WTC11 (cell line): ENCODE measurements around the gene ABHD4. TPM values are rescaled to one million over a fixed set of nuclear protein-coding genes. Genes with fewer than 3 reads are reported as not detected.

Source experiments
- ATAC-seq: fragments of 200-7000 bp; cut with Tn5 transposase; 2 replicates; pipeline ENCODE4 v1.10.0; 2021; ENCODE audit warnings: mild to moderate bottlenecking, moderate library complexity
- CTCF ChIA-PET: fragments of 300-600 bp; sonication (Branson Sonifier 250); formaldehyde crosslinking; loops from one replicate; lab custom pipeline; 2021; ENCODE audit warnings: antibody characterized with exemption; lab: Charles Lee
- POLR2A ChIA-PET: fragments of 350-600 bp; sonication (Branson Sonifier 250); formaldehyde crosslinking; loops from one replicate; lab custom pipeline; 2021; ENCODE audit warnings: antibody characterized with exemption; lab: Charles Lee
- DNase-seq: peaks from one replicate; pipeline ENCODE4 v3.0.0; 2021; ENCODE audit warnings: low spot score
- H3K27ac Mint-ChIP-seq: 2 replicates; pipeline ENCODE4 v1.8.0; 2021; ENCODE audit warnings: mixed read lengths
- H3K27me3 Mint-ChIP-seq: 2 replicates; pipeline ENCODE4 v1.8.0; 2021; ENCODE audit warnings: low read depth, mild to moderate bottlenecking, moderate library complexity, mixed read lengths
- H3K36me3 Mint-ChIP-seq: 2 replicates; pipeline ENCODE4 v1.8.0; 2021; ENCODE audit warnings: mixed read lengths
- H3K4me1 Mint-ChIP-seq: 2 replicates; pipeline ENCODE4 v1.8.0; 2022; ENCODE audit warnings: mixed read lengths
- H3K4me3 Mint-ChIP-seq: 2 replicates; pipeline ENCODE4 v1.8.0; 2021; ENCODE audit warnings: mild to moderate bottlenecking, moderate library complexity, mixed read lengths
- H3K9me3 Mint-ChIP-seq: 2 replicates; pipeline ENCODE4 v1.8.0; 2021; ENCODE audit warnings: mixed read lengths
- CREM ChIP-seq: sonication (generic); formaldehyde crosslinking; IDR thresholded peaks from 2 replicates; pipeline ENCODE4 v1.8.1; 2022; ENCODE audit warnings: mild to moderate bottlenecking, missing genetic modification reagents, moderate library complexity
- ELF4 ChIP-seq: sonication (generic); formaldehyde crosslinking; IDR thresholded peaks from 2 replicates; pipeline ENCODE4 v1.8.1; 2022; ENCODE audit warnings: low read depth, mild to moderate bottlenecking, moderate library complexity, missing genetic modification reagents
- HMGXB4 ChIP-seq: sonication (generic); formaldehyde crosslinking; IDR thresholded peaks from 2 replicates; pipeline ENCODE4 v1.8.1; 2023; ENCODE audit warnings: mild to moderate bottlenecking, moderate library complexity, missing genetic modification reagents
- MXD4 ChIP-seq: fragments of 250-450 bp; sonication (Bioruptor Pico); IDR thresholded peaks from 2 replicates; pipeline ENCODE4 v1.8.0; 2021; ENCODE audit warnings: mild to moderate bottlenecking, moderate library complexity, borderline replicate concordance
- MYBL2 ChIP-seq: sonication (generic); formaldehyde crosslinking; IDR thresholded peaks from 2 replicates; pipeline ENCODE4 v1.8.1; 2023; ENCODE audit warnings: mild to moderate bottlenecking, moderate library complexity, missing genetic modification reagents
- RELA ChIP-seq: sonication (generic); formaldehyde crosslinking; IDR thresholded peaks from 2 replicates; pipeline ENCODE4 v1.8.1; 2022; ENCODE audit warnings: missing genetic modification reagents, mild to moderate bottlenecking, borderline replicate concordance
- SOX15 ChIP-seq: fragments of 250-450 bp; sonication (Bioruptor Pico); IDR thresholded peaks from 2 replicates; pipeline ENCODE4 v1.9.0; 2021; ENCODE audit warnings: mild to moderate bottlenecking
- TEAD4 ChIP-seq: sonication (generic); formaldehyde crosslinking; IDR thresholded peaks from 2 replicates; pipeline ENCODE4 v1.8.0; 2022; ENCODE audit warnings: mild to moderate bottlenecking, missing genetic modification reagents
- ZNF121 ChIP-seq: sonication (generic); formaldehyde crosslinking; IDR thresholded peaks from 2 replicates; pipeline ENCODE4 v1.8.0; 2023; ENCODE audit warnings: missing genetic modification reagents
- ZNF263 ChIP-seq: sonication (generic); formaldehyde crosslinking; IDR thresholded peaks from 2 replicates; pipeline ENCODE4 v1.8.1; 2022; ENCODE audit warnings: low read depth, mild to moderate bottlenecking, moderate library complexity, missing genetic modification reagents
- ZNF423 ChIP-seq: fragments of 250-450 bp; sonication (Bioruptor Pico); IDR thresholded peaks from 2 replicates; pipeline ENCODE4 v2.1.2; 2022; ENCODE audit warnings: mild to moderate bottlenecking, moderate library complexity
- total RNA-seq: library from RNA; stranded (reverse); gene quantifications from 3 replicates; pipeline ENCODE4 v1.2.3, GENCODE V29; 2021
- TF ChIP-seq, protein P1 (sequence below): sonication (generic); formaldehyde crosslinking; IDR thresholded peaks from 2 replicates; pipeline ENCODE4 v1.8.1; 2022; ENCODE audit warnings: mild to moderate bottlenecking, moderate library complexity, missing genetic modification reagents
- TF ChIP-seq, protein P2 (sequence below): sonication (generic); formaldehyde crosslinking; IDR thresholded peaks from 2 replicates; pipeline ENCODE4 v1.8.0; 2022; ENCODE audit warnings: mild to moderate bottlenecking, missing genetic modification reagents
- TF ChIP-seq, protein P3 (sequence below): sonication (generic); formaldehyde crosslinking; IDR thresholded peaks from 2 replicates; pipeline ENCODE4 v1.8.0; 2022; ENCODE audit warnings: mild to moderate bottlenecking, missing genetic modification reagents

The ABHD4 gene
- total RNA-seq, 1 experiment from 2014 or later = 33.9 TPM

DNA sequence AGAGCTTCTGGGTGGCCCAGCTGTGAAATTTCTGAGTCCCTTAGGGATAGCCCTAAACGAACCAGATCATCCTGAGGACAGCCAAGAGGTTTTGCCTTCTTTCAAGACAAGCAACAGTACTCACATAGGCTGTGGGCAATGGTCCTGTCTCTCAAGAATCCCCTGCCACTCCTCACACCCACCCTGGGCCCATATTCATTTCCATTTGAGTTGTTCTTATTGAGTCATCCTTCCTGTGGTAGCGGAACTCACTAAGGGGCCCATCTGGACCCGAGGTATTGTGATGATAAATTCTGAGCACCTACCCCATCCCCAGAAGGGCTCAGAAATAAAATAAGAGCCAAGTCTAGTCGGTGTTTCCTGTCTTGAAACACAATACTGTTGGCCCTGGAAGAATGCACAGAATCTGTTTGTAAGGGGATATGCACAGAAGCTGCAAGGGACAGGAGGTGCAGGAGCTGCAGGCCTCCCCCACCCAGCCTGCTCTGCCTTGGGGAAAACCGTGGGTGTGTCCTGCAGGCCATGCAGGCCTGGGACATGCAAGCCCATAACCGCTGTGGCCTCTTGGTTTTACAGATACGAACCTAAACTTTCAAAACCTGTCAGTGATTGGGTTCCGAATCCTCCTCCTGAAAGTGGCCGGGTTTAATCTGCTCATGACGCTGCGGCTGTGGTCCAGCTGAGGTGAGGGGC is 48.0 kb upstream of the ABHD4 start:
- Mint-ChIP-seq H3K27ac (peak overlapping the region; percentile 50; the same call in 1 of the 2 replicates), H3K27me3 (no peaks in the 10 kb centered on the region)
- CTCF ChIA-PET = interaction anchor here (1.2 to 4.0 kb wide), 5 partner anchors 10 to 572 kb away, joined by 3 to 35 read pairs (median 9); no protein-coding TSS in a partner anchor

DNA sequence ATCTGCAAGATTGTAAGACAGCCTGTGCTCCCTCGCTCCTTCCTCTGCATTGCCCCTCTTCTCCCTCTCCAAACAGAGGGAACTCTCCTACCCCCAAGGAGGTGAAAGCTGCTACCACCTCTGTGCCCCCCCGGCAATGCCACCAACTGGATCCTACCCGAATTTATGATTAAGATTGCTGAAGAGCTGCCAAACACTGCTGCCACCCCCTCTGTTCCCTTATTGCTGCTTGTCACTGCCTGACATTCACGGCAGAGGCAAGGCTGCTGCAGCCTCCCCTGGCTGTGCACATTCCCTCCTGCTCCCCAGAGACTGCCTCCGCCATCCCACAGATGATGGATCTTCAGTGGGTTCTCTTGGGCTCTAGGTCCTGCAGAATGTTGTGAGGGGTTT is 46.5 kb upstream of the ABHD4 start:
- no peak for TF ChIP-seq CREM
- no peak for TF ChIP-seq ELF4 (CRISPR knock-in tag)
- TF ChIP-seq, all 79 proteins: peak for 0
- no peaks in the 10 kb centered on the region for H3K9me3 Mint-ChIP-seq
- POLR2A ChIA-PET = no interaction called here
- no peaks in the 10 kb centered on the region for H3K27me3 Mint-ChIP-seq
- ATAC-seq (no peak), DNase-seq (no peak)
- no peak overlapping the region for H3K27ac Mint-ChIP-seq
- no peak overlapping the region for H3K4me3 Mint-ChIP-seq
- CTCF ChIA-PET = interaction anchor here (1.6 to 4.0 kb wide), 4 partner anchors 8 to 271 kb away, joined by 4 to 35 read pairs (median 10); no protein-coding TSS in a partner anchor
- peaks cover 55% of the 10 kb centered on the region for H3K4me1 Mint-ChIP-seq
- H3K36me3 Mint-ChIP-seq = no peaks in the 10 kb centered on the region

More for the DNA sequence above, 48.0 kb upstream of the ABHD4 start:
- POLR2A ChIA-PET = no interaction called here
- no peak; the same call in 1 of the 2 replicates for ATAC-seq
- no peak for DNase-seq
- no peaks in the 10 kb centered on the region for H3K36me3 Mint-ChIP-seq
- peaks cover 57% of the 10 kb centered on the region for H3K4me1 Mint-ChIP-seq
- H3K9me3 Mint-ChIP-seq = no peaks in the 10 kb centered on the region
- H3K4me3 Mint-ChIP-seq = no peak overlapping the region
- TF ChIP-seq ZNF263 (CRISPR knock-in tag) (no peak), RELA (CRISPR knock-in tag) (no peak), ZNF121 (CRISPR knock-in tag) (no peak), HMGXB4 (CRISPR knock-in tag) (no peak), TEAD4 (no peak), SOX15 (CRISPR knock-in tag) (no peak)
- TF ChIP-seq, protein P1, sequence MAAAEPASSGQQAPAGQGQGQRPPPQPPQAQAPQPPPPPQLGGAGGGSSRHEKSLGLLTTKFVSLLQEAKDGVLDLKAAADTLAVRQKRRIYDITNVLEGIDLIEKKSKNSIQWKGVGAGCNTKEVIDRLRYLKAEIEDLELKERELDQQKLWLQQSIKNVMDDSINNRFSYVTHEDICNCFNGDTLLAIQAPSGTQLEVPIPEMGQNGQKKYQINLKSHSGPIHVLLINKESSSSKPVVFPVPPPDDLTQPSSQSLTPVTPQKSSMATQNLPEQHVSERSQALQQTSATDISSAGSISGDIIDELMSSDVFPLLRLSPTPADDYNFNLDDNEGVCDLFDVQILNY (CRISPR knock-in tag) = no peak
- TF ChIP-seq, protein P2, sequence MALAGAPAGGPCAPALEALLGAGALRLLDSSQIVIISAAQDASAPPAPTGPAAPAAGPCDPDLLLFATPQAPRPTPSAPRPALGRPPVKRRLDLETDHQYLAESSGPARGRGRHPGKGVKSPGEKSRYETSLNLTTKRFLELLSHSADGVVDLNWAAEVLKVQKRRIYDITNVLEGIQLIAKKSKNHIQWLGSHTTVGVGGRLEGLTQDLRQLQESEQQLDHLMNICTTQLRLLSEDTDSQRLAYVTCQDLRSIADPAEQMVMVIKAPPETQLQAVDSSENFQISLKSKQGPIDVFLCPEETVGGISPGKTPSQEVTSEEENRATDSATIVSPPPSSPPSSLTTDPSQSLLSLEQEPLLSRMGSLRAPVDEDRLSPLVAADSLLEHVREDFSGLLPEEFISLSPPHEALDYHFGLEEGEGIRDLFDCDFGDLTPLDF (CRISPR knock-in tag) = no peak

- H3K4me1 Mint-ChIP-seq = peaks cover 53% of the 10 kb centered on the region
- peak overlapping the region; percentile 38; the same call in 1 of the 2 replicates for H3K27ac Mint-ChIP-seq
- ATAC-seq = no peak
- no peaks in the 10 kb centered on the region for H3K27me3 Mint-ChIP-seq
- TF ChIP-seq, protein P3, sequence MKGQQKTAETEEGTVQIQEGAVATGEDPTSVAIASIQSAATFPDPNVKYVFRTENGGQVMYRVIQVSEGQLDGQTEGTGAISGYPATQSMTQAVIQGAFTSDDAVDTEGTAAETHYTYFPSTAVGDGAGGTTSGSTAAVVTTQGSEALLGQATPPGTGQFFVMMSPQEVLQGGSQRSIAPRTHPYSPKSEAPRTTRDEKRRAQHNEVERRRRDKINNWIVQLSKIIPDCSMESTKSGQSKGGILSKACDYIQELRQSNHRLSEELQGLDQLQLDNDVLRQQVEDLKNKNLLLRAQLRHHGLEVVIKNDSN (CRISPR knock-in tag) = no peak
- TF ChIP-seq MXD4 (CRISPR knock-in tag) (no peak), ZNF423 (CRISPR knock-in tag) (no peak), MYBL2 (CRISPR knock-in tag) (no peak)
- CTCF ChIA-PET = interaction anchor here (0.7 to 4.0 kb wide), 5 partner anchors 19 to 389 kb away, joined by 3 to 35 read pairs (median 4); no protein-coding TSS in a partner anchor
- H3K9me3 Mint-ChIP-seq = no peaks in the 10 kb centered on the region
- H3K4me3 Mint-ChIP-seq = no peak overlapping the region
- POLR2A ChIA-PET = interaction anchor here (0.6 kb wide), 1 partner anchor 105 kb away, joined by 5 read pairs; no protein-coding TSS in a partner anchor
- H3K36me3 Mint-ChIP-seq = no peaks in the 10 kb centered on the region
- DNase-seq = no peak
These were observed 45.9 kb upstream of the ABHD4 start for GRCh38 chr14:22552001-22552826.
